ACHN (cell line): Measurements from ENCODE around the gene E2F7.
A peak's percentile ranks its signal among the peaks of the same experiment; 100 is the strongest.
"Not testable (repeated sequence)": the region's sequence is repeated elsewhere in the genome, so short reads cannot be mapped to it uniquely, and the experiment has no call there.

Source experiments
- DNase-seq: peaks from one replicate; pipeline ENCODE4 v3.0.0-alpha.2; 2015
- in situ Hi-C: cut with HindIII; loops from 2 replicates; pipeline ENCODE4 v1.10.0; 2017; ENCODE audit warnings: low sequenced_read_pairs, low pct_ligation_motif_present, low pct_unique_long_range_greater_than_20kb

Gene E2F7, protein sequence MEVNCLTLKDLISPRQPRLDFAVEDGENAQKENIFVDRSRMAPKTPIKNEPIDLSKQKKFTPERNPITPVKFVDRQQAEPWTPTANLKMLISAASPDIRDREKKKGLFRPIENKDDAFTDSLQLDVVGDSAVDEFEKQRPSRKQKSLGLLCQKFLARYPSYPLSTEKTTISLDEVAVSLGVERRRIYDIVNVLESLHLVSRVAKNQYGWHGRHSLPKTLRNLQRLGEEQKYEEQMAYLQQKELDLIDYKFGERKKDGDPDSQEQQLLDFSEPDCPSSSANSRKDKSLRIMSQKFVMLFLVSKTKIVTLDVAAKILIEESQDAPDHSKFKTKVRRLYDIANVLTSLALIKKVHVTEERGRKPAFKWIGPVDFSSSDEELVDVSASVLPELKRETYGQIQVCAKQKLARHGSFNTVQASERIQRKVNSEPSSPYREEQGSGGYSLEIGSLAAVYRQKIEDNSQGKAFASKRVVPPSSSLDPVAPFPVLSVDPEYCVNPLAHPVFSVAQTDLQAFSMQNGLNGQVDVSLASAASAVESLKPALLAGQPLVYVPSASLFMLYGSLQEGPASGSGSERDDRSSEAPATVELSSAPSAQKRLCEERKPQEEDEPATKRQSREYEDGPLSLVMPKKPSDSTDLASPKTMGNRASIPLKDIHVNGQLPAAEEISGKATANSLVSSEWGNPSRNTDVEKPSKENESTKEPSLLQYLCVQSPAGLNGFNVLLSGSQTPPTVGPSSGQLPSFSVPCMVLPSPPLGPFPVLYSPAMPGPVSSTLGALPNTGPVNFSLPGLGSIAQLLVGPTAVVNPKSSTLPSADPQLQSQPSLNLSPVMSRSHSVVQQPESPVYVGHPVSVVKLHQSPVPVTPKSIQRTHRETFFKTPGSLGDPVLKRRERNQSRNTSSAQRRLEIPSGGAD

DNA sequence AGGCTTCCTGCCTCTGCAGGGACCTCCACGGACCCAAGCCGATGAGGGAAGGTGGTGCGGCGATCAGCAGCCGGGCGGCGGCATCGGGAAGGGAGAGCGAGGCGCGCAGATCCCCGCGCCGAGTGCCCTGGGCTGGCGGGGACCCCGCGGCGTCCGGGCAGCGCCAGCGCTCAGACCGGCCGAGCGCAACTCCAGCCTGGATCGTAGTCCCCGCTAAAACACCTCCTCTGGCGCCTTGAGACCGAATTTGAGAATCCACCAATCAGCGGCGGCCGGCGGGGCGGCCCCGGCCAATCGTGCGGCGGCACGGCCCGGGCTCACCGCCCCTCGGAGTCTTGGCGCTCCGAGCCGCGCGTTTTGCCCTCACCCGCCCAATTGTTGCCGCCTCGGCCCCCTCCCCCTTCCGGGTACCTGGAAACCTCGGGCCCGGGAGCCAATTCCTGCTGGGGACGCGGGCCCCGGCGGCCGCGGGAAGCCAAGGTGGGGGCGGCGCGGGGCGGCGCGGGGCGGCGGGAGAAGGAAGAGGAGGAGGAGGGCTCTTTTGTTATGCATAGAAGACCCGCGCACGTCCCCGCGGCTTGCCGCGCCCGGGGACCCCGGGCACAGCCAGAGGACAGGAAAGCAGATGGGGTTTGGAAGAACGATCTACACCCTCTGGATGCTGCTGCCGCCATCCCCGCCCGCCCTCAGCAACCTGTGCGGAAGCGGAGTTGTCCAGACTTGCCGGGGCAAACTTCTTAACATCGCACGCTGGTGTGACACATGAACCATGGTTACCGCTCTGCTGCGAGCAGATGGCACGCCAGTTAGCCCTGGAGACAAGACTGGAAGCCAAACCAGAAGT is at the start of gene E2F7:
Gene E2F7 (minus strand): TSS at position 209 of the 844 bp plus-strand sequence. CDS start 934 bp downstream, outside the sequence.
- in situ Hi-C loops: no loop called here
- peak; percentile 98 for DNase-seq

DNA sequence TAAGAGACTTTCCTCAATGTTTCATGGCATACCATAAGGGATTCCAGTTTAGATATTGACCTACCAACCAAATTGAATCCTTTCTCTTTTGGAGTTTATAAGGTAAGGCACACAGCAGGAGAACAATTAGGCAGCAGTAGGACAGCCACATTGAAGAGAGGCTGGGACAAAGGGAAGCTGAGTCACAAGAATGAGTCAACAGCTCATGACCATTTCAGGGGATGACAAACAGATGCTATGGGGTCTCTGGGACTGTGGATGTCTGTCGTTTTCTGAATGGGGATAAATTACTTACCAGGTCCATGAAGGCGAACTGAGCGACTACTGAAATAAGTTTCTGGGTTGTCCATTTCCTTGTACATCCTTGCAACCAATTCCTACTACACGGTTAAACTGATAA is 48.6 kb upstream of the E2F7 start:
- DNase-seq: no peak
- in situ Hi-C loops: no loop called here

DNA sequence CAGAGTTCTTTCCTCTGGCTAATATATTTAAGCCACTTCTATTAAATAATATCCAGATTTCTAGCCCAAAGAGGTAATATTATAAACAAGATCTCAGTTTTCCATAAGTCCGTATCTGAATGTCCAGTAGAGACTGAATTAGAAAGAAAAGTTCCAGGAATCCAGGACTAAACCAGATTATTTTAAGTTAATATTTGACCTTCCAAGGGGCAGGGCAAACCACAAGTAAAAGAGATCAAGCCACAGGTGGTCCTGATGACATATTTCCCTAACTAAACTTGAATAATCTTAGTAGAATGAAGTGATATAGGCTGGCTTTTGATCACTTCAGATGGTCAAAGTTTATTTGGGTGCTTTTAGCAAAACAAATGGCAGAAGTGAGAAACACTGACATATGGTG is 43.3 kb upstream of the E2F7 start:
- peak; percentile 45 for DNase-seq
- in situ Hi-C loops: no loop called here

DNA sequence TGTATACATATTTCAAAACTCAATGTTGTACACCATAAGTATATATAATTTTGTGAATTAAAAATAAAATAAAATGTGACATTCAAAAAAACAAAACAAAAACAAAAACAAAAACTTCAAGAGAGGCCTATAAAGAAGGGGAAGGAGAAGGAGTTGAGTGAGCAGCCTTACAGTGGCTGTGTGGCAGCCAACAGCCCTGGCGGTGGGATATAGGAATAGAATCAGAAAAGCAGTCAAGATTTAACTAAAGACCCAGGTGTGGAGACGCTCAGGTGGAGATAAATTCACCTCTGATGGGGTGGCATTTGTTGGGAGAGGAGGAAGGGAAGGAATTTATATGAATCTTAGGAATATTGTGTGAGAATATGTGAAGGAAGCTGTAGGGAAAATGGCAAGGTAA is 41.8 kb upstream of the E2F7 start:
- DNase-seq: no peak
- in situ Hi-C loops: no loop called here

DNA sequence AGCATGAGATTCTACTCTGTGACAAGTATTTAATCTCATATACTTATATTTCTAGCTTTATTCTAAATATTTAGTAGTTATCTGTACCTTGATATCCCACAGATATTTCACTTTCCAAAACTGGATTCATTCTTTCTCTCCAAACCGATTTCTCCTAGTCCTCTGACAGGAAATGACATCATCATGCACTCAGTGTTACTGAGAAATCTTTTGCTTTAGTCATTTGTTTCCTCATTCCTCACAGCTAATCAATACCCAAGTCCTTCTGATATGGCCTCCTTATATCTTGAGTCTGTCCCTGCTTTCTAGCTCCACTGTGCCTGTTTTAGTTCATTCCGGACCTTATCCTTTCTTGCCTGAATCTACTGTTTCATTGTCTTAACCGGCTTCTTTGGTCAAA is 39.4 kb upstream of the E2F7 start:
- in situ Hi-C loops: no loop called here
- DNase-seq: peak; percentile 91

DNA sequence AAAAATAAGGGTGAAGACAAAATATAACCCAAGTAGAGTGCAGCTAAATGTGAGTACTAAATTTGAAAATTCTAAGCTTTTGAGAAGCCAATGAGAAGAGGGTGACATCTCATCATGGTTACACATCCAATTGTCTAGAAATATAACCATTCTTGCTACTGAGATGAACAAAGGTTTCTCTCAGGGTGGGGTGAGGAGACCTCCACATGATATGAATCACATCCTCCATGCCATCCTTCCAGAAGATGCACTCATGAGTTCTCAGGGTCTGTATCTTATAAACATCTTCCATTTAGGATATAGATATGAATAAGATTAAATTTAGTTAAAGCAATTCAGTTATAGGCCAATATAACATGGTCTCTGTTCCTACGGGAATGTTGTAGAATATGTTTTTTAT is 38.9 kb upstream of the E2F7 start:
- DNase-seq: no peak
- in situ Hi-C loops: no loop called here

DNA sequence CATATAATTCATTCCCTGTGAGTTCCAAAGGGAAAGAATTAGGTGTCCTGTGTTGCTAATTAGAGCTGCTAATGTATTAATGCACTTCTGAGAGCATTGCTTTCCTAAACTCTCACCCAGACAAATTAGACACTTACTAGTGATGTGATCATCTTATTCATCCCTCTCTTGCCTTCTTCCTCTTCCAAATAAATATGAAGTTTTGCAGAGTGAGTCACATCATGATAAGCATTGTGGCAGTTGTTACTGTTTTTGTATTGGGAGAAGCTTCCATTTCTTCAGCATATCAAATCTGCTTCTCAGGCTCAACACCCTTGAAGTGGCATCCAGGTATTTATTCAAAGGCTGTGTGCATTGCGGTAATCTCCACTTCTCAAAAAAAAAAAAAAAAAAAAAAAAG is 37.3 kb upstream of the E2F7 start:
- in situ Hi-C loops: no loop called here
- DNase-seq: peak; percentile 68

DNA sequence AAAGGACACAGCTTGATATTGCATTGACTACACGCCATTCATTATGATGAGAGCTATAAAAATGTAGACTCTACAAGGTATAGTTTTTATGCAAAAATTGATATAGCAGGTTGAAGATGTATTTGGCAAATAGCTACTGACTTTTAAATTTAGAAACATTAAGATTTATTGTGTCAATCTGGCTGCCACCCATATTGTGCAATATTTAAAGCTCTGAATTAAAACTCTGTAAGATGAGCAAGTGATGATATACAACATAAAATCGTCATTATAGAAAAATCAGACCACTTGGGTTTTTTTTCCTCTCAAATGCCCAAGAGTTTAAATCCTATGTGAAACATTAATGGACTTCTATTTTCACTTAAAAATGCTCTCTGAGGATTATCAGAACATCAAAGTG is 36.8 kb upstream of the E2F7 start:
- in situ Hi-C loops: no loop called here
- DNase-seq: no peak

DNA sequence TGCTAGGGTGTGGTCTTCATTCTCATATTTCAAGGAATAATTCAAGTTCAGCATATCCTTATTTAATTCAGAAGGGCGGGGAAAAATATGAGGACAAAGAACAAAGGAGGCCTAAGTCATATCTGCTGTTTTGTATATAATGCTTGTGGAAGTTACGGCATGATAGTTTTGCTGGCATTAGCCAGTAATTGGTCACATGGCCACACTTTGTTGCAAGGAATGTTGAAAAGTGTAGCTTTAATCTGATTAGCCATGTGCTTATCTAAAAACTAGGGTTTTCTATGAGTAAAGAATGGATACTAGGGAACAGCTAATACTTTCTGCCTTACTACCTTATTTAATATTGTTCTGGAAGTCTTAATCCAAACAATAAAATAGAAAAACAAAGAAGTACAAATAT is 34.4 kb upstream of the E2F7 start:
- in situ Hi-C loops: no loop called here
- DNase-seq: no peak

DNA sequence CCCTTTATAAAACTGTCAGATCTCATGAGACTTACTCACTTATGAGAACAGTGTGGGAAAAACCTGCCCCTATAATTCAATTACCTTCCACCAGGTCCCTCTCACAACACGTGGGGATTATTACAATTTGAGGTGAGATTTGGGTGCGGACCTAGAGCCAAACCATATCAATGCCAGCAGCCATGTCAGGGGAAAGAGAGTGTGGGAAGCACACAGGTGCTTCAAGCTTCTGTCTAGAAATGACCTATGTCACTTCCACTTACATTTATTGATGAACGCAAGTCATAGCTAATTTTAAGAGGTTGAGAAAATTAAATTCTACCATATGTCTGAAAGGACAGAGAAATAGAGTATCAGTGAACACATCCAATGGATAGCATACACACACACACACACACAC is 32.5 kb upstream of the E2F7 start:
- DNase-seq: no peak

DNA sequence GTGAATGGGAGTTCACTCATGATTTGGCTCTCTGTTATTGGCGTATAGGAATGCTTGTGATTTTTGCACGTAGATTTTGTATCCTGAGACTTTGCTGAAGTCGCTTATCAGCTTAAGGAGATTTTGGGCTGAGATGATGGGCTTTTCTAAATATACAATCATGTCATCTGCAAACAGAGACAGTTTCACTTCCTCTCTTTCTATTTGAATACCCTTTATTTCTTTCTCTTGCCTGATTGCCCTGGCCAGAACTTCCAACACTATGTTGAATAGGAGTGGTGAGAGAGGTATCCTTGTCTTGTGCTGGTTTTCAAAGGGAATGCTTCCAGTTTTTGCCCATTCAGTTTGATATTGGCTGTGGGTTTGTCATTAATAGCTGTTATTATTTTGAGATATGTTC is 26.9 kb upstream of the E2F7 start:
- in situ Hi-C loops, DNase-seq: not testable (repeated sequence)

More for the DNA sequence above, 32.5 kb upstream of the E2F7 start:
- in situ Hi-C loops: no loop called here

DNA sequence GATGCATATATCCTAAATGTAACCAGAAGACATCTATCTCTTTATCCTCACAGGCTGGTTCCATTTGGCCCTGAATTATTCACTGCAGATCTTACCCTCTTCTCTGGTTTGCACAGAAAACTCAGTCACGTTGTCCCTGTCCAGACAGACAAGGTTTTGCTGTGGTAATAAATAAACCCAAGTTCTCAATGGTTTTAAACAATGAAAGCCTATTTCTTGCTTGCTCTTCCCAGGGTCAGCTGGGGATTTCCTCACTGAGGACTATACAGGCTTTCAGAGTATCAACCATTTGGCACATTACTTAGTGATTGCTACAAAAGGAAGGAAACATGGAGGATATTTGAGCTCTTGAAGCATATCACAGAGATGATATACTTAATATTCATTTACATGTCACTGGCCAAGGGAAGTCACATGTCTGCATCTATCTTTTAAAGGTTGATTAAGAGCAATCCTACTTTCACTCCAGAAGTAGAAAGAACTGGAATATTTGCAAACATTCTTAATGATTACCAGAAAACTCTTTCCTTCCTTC is 24.4 kb upstream of the E2F7 start:
- no peak for DNase-seq
- in situ Hi-C loops: no loop called here

DNA sequence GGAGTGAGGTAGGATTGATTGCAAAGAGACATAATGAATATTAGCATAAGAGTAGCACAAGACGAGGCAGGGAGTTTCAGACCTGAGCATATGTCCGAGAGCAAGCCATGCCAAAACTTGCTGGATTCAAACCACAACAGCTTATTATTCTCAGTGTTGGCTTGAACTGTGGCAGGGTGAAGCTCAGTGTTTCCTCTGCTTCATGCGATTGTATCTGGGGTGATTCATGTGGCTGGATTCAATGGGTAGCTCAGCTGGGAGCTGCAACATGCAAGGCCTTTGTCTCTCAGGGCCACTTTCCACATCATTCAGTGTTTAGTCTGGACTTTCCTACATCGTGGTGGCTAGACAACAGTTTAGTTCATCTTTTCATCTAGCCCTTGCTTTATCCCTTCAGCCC is 22.1 kb upstream of the E2F7 start:
- in situ Hi-C loops: no loop called here
- no peak for DNase-seq

DNA sequence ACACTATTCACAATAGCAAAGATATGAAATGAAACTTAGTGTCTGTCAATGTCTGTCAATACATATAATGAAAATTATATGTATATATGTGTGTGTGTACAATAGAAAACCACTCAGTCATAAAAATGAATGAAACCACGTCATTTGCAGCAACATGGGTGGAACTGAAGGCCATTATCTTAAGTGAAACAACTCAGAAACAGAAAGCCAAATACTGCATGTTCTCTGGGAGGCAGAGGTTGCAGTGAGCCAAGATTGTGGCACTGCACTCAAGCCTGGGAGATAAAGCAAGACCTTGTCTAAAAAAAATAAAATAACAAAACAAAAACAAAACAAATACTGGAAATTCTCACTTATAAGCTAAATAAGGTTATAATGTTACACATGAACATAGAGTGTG is 16.7 kb upstream of the E2F7 start:
- no peak for DNase-seq
- in situ Hi-C loops: no loop called here

DNA sequence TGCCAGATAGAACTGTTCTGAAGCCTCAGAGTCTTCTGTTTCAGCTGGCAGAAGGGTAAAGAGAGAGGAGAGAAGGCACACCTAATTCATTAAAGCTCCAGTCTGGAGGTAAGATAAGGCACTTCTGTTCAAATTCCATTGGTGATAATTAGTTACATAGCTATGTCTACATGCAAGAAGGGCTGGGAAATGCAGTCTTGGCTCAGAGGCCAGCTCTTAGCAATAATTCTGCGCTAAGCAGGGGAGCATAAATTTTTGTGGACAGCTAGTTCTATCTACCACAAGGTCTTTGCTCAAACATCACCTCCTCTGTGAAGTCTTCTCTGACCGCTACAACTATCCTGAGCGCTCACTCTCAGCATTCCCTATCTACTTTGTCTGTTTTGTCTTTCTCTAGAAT is 14.3 kb upstream of the E2F7 start:
- no peak for DNase-seq
- in situ Hi-C loops: no loop called here

DNA sequence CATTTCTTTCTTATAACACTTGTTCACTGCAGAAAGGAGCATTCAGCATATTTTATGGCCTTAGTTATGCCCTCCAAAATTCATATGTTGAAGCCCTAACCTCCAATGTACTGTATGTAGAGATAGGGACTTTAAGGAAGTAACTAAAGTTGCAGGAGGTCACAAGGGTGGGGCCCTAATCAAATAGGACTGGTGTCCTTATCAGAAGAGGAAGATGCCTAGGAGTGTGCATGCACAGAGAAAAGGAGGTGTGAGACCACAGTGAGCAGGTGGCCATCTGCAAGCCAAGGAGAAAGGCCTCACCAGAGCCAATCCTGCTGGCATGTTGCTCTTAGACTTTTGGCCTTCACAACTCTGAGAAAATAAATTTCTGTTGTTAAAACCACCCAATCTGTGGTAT is 12.9 kb upstream of the E2F7 start:
- no peak for DNase-seq
- in situ Hi-C loops: no loop called here

DNA sequence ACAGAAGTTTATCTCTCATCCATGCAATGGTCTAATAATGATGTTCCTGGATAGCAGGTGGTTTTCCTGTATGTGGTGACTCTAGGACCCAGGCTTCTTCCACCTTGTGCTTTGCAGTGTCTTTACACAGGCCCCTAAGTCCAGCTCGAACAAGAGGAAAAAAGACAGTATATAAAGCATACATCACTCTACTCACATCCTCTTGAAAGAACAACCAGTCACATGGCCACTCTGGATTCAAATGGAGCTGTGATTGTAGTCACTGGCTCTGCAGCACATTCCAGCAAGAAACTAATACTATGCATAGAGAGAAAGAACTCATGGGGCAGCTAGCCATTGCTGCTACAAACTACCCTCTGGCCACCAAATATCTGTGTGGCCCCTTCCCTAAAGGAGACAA is 11.5 kb upstream of the E2F7 start:
- DNase-seq: no peak
- in situ Hi-C loops: no loop called here

DNA sequence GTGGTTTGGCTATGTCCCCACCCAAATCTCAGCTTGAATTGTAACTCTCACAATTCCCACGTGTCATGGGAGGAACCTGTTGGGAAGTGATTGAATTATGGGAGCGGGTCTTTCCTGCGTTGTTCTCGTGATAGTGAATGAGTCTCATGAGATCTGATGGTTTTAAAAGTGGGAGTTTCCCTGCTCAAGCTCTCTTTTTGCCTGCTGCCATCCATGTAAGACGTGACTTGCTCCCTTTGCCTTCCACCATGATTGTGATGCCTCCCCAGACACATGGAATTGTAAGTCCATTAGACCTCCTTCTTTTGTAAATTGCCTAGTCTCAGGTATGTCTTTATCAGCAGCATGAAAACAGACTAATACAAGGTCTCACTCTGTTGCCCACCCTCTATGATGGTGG is 8.5 kb upstream of the E2F7 start:
- DNase-seq, in situ Hi-C loops: not testable (repeated sequence)
